HG02852 (cell line): ENCODE results near the gene USP3.
"Not testable (repeated sequence)": the region's sequence is repeated elsewhere in the genome, so short reads cannot be mapped to it uniquely, and the experiment has no call there.

ENCODE experiments used
- ATAC-seq: cut with Tn5 transposase; IDR thresholded peaks from one replicate; pipeline ENCODE4 v1.9.1; 2021; ENCODE audit warnings: mild to moderate bottlenecking, moderate library complexity; ENCODE audit not compliant: unreplicated experiment

USP3 gene

GRCh38 chr15:63509955-63510940 is 5.9 kb downstream of the USP3 start:
- no peak for ATAC-seq

GRCh38 chr15:63512148-63512547 is 7.8 kb downstream of the USP3 start:
- no peak for ATAC-seq

- no peak for ATAC-seq
Measured at GRCh38 chr15:63513271-63513670, 8.9 kb downstream of the USP3 start.

DNA sequence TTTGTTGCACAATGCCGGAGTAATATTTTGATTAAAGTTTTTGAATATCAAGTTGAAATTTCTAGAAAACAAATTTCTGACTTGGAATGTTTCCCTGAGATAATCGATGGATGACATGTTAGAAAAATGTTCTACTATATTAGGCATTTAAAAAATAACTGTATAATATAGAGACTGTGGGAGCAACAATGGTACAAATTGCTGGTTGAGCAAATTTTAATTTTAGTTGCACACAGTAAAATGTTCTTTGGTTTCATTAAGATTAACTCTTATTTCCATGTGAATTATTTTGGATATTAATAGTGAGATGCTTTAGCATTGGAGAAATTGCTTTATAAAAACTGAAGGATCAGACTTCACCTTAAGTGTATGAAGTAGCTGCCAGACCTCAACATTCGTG is 9.3 kb downstream of the USP3 start:
- ATAC-seq: no peak

GRCh38 chr15:63514531-63514943 is 10.1 kb downstream of the USP3 start:
- no peak for ATAC-seq

- ATAC-seq: no peak
Measured at GRCh38 chr15:63517202-63517601, 12.8 kb downstream of the USP3 start.

DNA sequence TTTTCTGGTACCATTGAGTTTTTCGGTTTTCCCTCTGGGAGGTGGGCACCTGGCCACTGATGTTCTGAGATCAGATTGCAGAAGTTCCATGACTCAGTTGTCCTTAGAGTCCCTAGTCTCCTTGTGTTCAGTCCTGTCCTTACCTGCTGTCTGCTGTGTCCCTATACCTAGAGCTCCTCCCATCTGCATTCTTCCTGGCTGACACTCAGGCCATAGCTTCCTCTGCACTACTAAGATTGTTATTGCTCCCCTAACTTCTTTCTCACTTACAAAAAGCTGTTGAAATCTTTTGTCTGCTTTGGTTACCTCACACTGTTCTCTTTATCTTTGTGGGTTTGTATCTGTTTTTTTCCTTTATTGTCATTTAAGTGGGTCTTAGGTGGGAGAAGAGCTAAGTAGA is 13.2 kb downstream of the USP3 start:
- ATAC-seq: no peak

DNA sequence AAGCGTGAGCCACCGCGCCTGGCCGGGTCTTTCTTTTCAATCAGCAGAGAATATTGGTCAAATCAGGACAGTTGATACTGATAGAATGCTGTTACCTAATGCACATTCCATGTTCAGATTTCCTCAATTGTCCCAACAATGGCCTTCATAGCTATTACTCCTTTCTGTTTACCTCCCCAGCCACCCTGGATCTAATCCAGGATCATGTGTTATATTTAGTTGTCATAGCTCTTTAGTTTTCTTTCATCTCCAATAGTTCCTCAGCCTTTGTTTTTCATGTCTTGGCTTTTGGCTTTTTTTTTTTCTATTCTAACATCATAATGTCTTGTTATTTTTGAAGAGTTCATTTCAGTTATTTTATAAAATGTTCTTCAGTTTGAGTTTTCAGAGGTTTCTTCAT is 14.6 kb downstream of the USP3 start:
- no peak for ATAC-seq

GRCh38 chr15:63519548-63520178 is 15.3 kb downstream of the USP3 start:
- ATAC-seq: no peak

DNA sequence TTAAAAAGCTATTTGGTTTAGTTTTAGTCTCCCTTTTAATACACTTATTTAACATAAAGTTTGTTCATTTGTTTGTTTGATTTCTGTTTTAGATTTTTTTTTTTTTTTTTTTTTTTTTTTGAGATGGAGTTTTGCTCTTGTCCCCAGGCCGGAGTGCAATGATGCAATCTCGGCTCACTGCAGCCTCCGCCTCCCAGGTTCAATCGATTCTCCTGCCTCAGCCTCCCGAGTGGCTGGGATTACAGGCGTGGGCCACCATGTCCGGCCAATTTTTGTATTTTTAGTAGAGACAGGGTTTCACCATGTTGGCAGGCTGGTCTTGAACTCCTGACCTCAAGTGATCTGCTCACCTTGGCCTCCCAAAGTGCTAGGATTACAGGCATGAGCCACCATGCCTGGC is 16.1 kb downstream of the USP3 start:
- ATAC-seq: not testable (repeated sequence)

GRCh38 chr15:63522225-63522578 is 17.8 kb downstream of the USP3 start:
- no peak for ATAC-seq

- ATAC-seq: no peak
Measured at GRCh38 chr15:63523306-63523990, 19.1 kb downstream of the USP3 start.

DNA sequence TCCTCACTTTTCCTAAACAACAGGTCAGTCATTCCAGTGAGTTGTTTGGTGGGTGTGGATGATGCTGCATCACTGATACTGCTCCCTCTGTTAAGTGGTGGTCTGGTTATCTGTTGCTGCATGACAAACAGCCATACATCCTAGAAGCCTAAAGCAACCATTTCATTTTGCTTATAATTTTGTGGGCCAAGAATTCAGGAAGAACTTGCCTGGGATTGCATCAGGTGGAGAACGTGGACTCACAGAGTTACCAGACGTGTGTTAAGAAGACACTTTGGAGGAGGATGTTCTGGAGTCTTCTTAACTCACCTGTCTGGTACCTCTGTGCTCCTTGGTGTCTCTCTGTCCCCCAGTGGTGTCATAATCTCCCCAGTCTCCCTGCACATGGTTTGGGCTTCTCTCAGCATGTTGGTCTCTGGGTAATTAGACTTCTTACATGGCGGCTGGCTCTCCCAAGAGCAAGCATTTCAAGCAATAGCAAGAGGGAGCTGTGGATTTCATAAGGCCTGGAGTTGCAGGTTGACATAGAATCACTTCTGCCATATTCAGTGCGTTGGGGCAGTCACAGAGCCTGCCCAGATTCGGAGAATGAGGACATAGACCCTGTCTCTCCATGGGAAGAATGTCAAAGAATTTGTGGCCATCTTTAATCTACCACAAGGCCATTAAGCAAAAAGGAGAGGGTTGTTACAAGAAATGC is 20.1 kb downstream of the USP3 start:
- ATAC-seq: no peak

DNA sequence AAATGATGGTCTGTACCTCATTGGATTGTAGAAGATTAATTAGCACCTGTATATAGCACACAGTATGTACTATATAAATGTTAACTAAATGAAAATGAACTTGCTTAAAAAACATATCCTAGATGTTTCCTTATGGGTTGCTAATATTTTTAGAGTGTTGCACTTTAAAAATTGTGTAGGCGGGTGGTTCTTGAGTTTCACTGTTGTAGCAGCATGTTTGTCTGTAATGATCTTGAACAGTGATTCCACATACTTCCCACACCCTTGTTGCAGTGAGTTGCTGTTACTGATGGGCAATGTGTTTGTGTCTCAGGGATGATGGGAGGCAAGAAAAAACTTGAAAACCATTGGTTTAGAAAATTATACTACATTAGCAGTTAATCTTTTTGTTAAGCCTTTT is 22.0 kb downstream of the USP3 start:
- no peak for ATAC-seq

DNA sequence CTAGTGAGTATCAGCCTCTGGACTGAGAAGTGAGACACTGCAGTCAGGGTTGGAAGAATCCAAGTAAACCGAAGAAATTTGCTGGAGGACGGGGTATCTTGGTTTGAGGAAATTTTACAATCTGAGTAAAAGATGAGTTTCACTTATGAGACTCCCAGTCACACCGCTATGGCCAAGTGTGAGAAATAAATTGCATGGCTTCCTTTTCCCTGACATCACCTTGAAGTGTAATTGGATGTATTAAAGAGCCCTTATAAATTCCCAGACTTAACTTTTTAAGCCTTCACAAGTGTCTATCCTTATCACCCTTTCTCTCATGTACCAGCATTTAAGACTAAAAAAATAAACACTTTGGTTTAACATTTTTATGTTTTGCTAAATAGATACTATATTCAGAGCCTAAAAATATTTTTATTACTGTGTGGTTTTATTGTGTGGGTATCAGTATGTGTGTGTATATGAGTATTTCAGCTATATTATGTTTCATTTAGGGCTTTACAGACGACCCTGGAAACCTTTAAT is 23.8 kb downstream of the USP3 start:
- ATAC-seq: no peak

DNA sequence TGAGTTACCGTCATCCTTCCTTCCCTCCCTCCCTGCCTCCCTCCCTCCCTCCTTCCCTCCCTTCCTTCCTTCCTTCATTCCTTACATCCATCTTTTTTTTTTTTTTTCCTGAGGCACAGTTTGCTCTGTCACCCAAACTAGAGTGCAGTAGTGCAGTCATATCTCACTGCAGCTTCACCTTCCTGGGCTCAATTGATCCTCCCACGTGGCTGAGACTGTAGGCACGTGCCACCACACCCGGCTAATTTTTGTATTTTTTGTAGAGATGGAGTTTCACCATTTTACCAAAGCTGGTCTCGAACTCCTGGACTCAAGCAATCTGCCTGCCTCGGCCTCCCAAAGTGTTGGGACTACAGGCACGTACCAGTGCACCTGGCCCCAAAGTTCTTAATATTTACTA is 25.8 kb downstream of the USP3 start:
- no peak for ATAC-seq

DNA sequence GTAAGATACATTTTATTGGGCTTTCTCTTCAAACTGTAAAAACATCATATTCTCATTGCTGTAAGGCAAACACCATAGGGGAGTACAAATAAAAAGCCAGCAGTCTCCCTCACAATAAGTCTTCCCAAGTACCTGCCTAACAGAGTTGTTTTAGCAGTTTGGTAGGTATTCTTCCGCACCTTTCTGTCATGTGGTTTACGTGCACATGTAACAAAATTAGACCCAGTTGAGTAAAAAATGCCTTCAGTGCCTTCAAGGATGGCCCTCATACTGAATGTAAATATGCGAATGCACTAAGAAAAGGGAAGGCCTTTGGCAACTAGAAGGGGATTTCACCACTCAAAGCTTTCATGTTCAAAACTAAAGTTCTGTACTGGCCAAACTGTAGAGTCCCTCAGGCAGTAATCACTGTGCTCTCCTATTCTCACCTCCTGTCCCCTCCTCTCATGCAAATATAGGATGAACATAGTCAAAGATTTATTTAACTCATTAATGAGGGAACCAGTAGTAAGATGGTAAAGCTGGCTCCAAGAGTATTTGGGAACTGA is 26.4 kb downstream of the USP3 start:
- ATAC-seq: no peak

DNA sequence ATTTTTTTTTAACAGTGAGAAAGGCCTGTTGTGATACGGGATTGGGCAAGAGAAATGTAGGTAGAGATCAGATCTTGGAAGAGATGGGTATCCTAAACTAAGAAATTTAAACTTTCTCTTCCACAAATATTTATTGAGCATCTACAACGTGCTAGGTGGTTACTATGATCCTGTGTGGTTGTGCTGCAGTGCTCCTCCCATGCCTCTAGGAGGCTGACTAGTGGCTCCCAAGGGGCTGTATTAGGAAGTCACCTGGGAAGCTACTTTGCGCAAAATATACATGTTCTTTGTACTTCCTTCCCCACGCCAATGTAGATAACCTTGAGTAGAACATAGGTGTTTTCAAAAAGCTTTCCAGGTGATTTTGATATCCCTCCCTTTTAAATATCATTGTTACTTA is 27.2 kb downstream of the USP3 start:
- ATAC-seq: no peak

GRCh38 chr15:63532307-63532744 is 27.9 kb downstream of the USP3 start:
- ATAC-seq: no peak

GRCh38 chr15:63534888-63535287 is 30.5 kb downstream of the USP3 start:
- ATAC-seq: not testable (repeated sequence)

GRCh38 chr15:63535689-63536088 is 31.3 kb downstream of the USP3 start:
- no peak for ATAC-seq
